ENCODE measurements around the gene FGF2. TPM values are rescaled to one million over a fixed set of nuclear protein-coding genes. Genes with fewer than 3 reads are reported as not detected.

The FGF2 gene
- total RNA-seq, 1 experiment from 2014 or later, result 99.0 TPM

DNA sequence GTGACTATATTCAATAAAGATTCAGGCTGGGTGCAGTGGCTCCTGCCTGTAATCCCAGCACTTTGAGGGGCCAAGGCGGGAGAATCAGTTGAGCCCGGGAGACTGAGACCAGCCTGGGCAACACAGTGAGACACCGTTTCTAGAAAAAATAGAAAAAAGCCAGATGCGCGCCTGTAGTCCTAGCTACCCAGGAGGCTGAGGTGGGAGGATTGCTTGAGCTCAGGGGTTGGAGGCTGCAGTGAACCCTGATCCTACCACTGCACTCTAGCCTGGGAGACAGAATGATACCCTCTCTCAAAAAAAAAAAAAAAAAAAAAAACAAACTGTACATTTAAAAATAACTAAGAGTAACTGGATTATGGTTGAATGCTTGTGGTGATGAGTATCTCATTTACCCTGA, 94.7 kb downstream of the FGF2 start:
- Histone ChIP-seq H2AFZ (ENCODE audit: low read length) (no peak overlapping the region), H3K23ac (ENCODE audit: insufficient read length, low read depth, low read length) (no peak overlapping the region), H3K79me2 (ENCODE audit: insufficient read depth, low read length) (peaks cover 17% of the 10 kb centered on the region; the same call in 1 of the 2 replicates), H2BK120ac (ENCODE audit: low read depth, low read length, poor library complexity, severe bottlenecking) (no peak overlapping the region), H3T11ph (ENCODE audit: low read length) (no peak overlapping the region), H3K27ac (ENCODE audit: insufficient read length, low read depth, low read length) (no peak overlapping the region), H3K27me3 (ENCODE audit: insufficient read depth, low read length) (no peaks in the 10 kb centered on the region), H2AK5ac (ENCODE audit: insufficient read length, low read length) (no peak overlapping the region), H3K18ac (ENCODE audit: insufficient read length, low read depth, low read length) (no peak overlapping the region), H3K4me2 (ENCODE audit: insufficient read depth, insufficient read length, low read length) (peak overlapping the region; percentile 76), H2BK15ac (ENCODE audit: low read depth, low read length) (no peak overlapping the region), H3K14ac (ENCODE audit: insufficient read depth, low read length) (no peak overlapping the region), H4K20me1 (ENCODE audit: control insufficient read depth, insufficient read depth, insufficient read length) (no peaks in the 10 kb centered on the region), H3K23me2 (ENCODE audit: insufficient read length, low read depth, low read length, poor library complexity, severe bottlenecking) (peaks cover 7% of the 10 kb centered on the region), H2BK20ac (ENCODE audit: low read depth, low read length, poor library complexity, severe bottlenecking) (no peak overlapping the region), H4K5ac (ENCODE audit: insufficient read length, low read depth, low read length) (no peak overlapping the region), H2BK12ac (ENCODE audit: insufficient read length, low read depth, low read length) (no peak overlapping the region), H3K4ac (ENCODE audit: low read depth, low read length) (no peak overlapping the region), H4K8ac (replicated peaks; ENCODE audit: insufficient read length, low read depth, low read length) (no peak overlapping the region), H3K79me1 (ENCODE audit: insufficient read depth, low read depth, low read length, poor library complexity, severe bottlenecking) (no peaks in the 10 kb centered on the region), H3K9ac (ENCODE audit: extremely low read depth, insufficient read length, low read length) (no peak overlapping the region), H3K4me1 (ENCODE audit: insufficient read depth, low read length) (peaks cover 7% of the 10 kb centered on the region), H3K56ac (ENCODE audit: insufficient read length, low read depth, low read length) (no peak overlapping the region), H3K9me3 (ENCODE audit: control insufficient read depth, low read depth, low read length) (no peaks in the 10 kb centered on the region), H4K91ac (ENCODE audit: insufficient read length, low read depth, low read length) (no peak overlapping the region), H2BK5ac (ENCODE audit: insufficient read length, low read length) (no peak overlapping the region)
- DNase-seq, result no peak
- no peaks in the 10 kb centered on the region for H3K36me3 Mint-ChIP-seq (ENCODE audit: insufficient read depth in 1 of 3, low read depth in 3 of 3)
- TF ChIP-seq, protein P1, sequence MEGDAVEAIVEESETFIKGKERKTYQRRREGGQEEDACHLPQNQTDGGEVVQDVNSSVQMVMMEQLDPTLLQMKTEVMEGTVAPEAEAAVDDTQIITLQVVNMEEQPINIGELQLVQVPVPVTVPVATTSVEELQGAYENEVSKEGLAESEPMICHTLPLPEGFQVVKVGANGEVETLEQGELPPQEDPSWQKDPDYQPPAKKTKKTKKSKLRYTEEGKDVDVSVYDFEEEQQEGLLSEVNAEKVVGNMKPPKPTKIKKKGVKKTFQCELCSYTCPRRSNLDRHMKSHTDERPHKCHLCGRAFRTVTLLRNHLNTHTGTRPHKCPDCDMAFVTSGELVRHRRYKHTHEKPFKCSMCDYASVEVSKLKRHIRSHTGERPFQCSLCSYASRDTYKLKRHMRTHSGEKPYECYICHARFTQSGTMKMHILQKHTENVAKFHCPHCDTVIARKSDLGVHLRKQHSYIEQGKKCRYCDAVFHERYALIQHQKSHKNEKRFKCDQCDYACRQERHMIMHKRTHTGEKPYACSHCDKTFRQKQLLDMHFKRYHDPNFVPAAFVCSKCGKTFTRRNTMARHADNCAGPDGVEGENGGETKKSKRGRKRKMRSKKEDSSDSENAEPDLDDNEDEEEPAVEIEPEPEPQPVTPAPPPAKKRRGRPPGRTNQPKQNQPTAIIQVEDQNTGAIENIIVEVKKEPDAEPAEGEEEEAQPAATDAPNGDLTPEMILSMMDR (conservative IDR thresholded peaks at IDR 0.05), result no peak
- H3K9me3 Mint-ChIP-seq, result no peaks in the 10 kb centered on the region
- H3K27ac Mint-ChIP-seq, result no peak overlapping the region; a peak in 1 of 7 replicates
- no CpG with 5 or more reads among the region's 5 CpGs for WGBS (ENCODE audit: extremely low coverage, insufficient read length, low lambda C conversion rate)
- H3K4me3 Mint-ChIP-seq, result peak overlapping the region in 1 of 2 experiments; percentile 71; a peak in 4 of 5 replicates
- no peaks in the 10 kb centered on the region for H3K27me3 Mint-ChIP-seq (ENCODE audit: low read depth)
- peaks cover 11 to 14% of the 10 kb centered on the region in 2 experiments for H3K4me1 Mint-ChIP-seq

Data from H9 (cell line).